Measurements from ENCODE around the gene NDUFV1.

The NDUFV1 gene

GRCh38 chr11:67632175-67632981, 25.6 kb downstream of the NDUFV1 start:
- TF ChIP-seq CTCF (IDR thresholded peaks at IDR 0.05; ENCODE audit: unreplicated experiment in 3 of 3) = no peak
- Mint-ChIP-seq H3K4me1 (peaks cover 4% of the 10 kb centered on the region), H3K27ac (peak overlapping the region in 2 of 3 experiments; percentile 66)

GRCh38 chr11:67632982-67633755, 26.4 kb downstream of the NDUFV1 start:
- peaks cover 5% of the 10 kb centered on the region for H3K27me3 Mint-ChIP-seq (ENCODE audit: low read depth)
- TF ChIP-seq CTCF (IDR thresholded peaks at IDR 0.05; ENCODE audit: unreplicated experiment in 3 of 3) = no peak
- H3K4me1 Mint-ChIP-seq = peaks cover 4% of the 10 kb centered on the region
- H3K27ac Mint-ChIP-seq = peak overlapping the region in 1 of 3 experiments; percentile 22
- H3K9me3 Mint-ChIP-seq = no peaks in the 10 kb centered on the region
- peak overlapping the region in 2 of 3 experiments; percentile 60 to 61 for H3K4me3 Mint-ChIP-seq
- no peaks in the 10 kb centered on the region for H3K36me3 Mint-ChIP-seq (ENCODE audit: low read depth)

More at GRCh38 chr11:67632175-67632981, 25.6 kb downstream of the NDUFV1 start:
- no peaks in the 10 kb centered on the region for H3K9me3 Mint-ChIP-seq
- peaks cover 5% of the 10 kb centered on the region for H3K27me3 Mint-ChIP-seq (ENCODE audit: low read depth)
- peaks cover under 1% of the 10 kb centered on the region for H3K36me3 Mint-ChIP-seq (ENCODE audit: low read depth)
- peak overlapping the region; percentile 80 to 83 (median 82) for H3K4me3 Mint-ChIP-seq

- TF ChIP-seq CTCF (IDR thresholded peaks at IDR 0.05; ENCODE audit: unreplicated experiment in 3 of 3) = no peak
- peak overlapping the region in 1 of 3 experiments; percentile 35 for H3K4me3 Mint-ChIP-seq
- H3K27ac Mint-ChIP-seq = no peak overlapping the region
- no peaks in the 10 kb centered on the region for H3K9me3 Mint-ChIP-seq
- H3K36me3 Mint-ChIP-seq (ENCODE audit: low read depth) = no peaks in the 10 kb centered on the region
- H3K27me3 Mint-ChIP-seq (ENCODE audit: low read depth) = peaks cover 5% of the 10 kb centered on the region
- H3K4me1 Mint-ChIP-seq = peaks cover 4% of the 10 kb centered on the region
These were observed 27.1 kb downstream of the NDUFV1 start for GRCh38 chr11:67633758-67634365.

- no peak overlapping the region for H3K27ac Mint-ChIP-seq
These were observed 27.9 kb downstream of the NDUFV1 start for GRCh38 chr11:67634366-67635230.

More at GRCh38 chr11:67634366-67635230, 27.9 kb downstream of the NDUFV1 start:
- Mint-ChIP-seq H3K4me3 (no peak overlapping the region), H3K9me3 (no peaks in the 10 kb centered on the region), H3K27me3 (ENCODE audit: low read depth) (peaks cover 5% of the 10 kb centered on the region), H3K36me3 (ENCODE audit: low read depth) (no peaks in the 10 kb centered on the region), H3K4me1 (peaks cover 4% of the 10 kb centered on the region)
- no peak for TF ChIP-seq CTCF (IDR thresholded peaks at IDR 0.05; ENCODE audit: unreplicated experiment in 3 of 3)

All from nephron (organoid).